K562 (cell line): ENCODE data around the gene WDR1. TPM values are rescaled to one million over a fixed set of nuclear protein-coding genes. Genes with fewer than 3 reads are reported as not detected.

Experiments
- CC2D1A ChIP-seq: fragments of 450-650 bp; IDR thresholded peaks from 2 replicates; pipeline ENCODE4 v1.6.1; 2017; ENCODE audit warnings: mild to moderate bottlenecking
- ETV1 ChIP-seq: fragments of 450-650 bp; conservative IDR thresholded peaks from 2 replicates; pipeline ENCODE4 v1.6.1; 2016; ENCODE audit warnings: missing genetic modification characterization, control low read depth, low read depth, missing compliant biosample characterization
- KDM5B ChIP-seq: fragments of 200-600 bp; sonication (generic); IDR thresholded peaks from 2 replicates; pipeline ENCODE4 v1.6.1; 2012; ENCODE audit warnings: low read depth, mild to moderate bottlenecking, moderate library complexity, low read length, control low read depth, inconsistent platforms; ENCODE audit not compliant: insufficient replicate concordance
- MED1 ChIP-seq: sonication (generic); formaldehyde crosslinking; IDR thresholded peaks from 2 replicates; pipeline ENCODE4 v1.8.1; 2023; ENCODE audit warnings: missing genetic modification reagents, borderline replicate concordance
- NCOR1 ChIP-seq: fragments of 450-650 bp; IDR thresholded peaks from 2 replicates; pipeline ENCODE4 v1.6.1; 2016; ENCODE audit warnings: mild to moderate bottlenecking, moderate library complexity
- NFIC ChIP-seq: fragments of 450-650 bp; IDR thresholded peaks from 2 replicates; pipeline ENCODE4 v1.6.1; 2017; ENCODE audit warnings: mild to moderate bottlenecking, inconsistent platforms
- NR2C1 ChIP-seq, 2 experiments: fragments of 450-650 bp; IDR thresholded peaks; 2 replicates each; pipeline ENCODE4 v1.6.1; 2017; ENCODE audit warnings: mild to moderate bottlenecking in 2 of 2, antibody characterized with exemption in 1 of 2, inconsistent platforms in 1 of 2, missing compliant biosample characterization in 1 of 2, missing genetic modification characterization in 1 of 2
- NR3C1 ChIP-seq: sonication (generic); formaldehyde crosslinking; IDR thresholded peaks from 2 replicates; pipeline ENCODE4 v1.8.1; 2022; ENCODE audit warnings: missing genetic modification reagents
- POLR2H ChIP-seq: IDR thresholded peaks from 2 replicates; pipeline ENCODE4 v1.6.1; 2016; ENCODE audit warnings: missing genetic modification characterization, low read depth, mild to moderate bottlenecking, control low read depth, missing compliant biosample characterization, moderate library complexity
- RBM22 ChIP-seq: fragments of 200-400 bp; formaldehyde crosslinking; IDR thresholded peaks from 2 replicates; pipeline ENCODE4 v1.6.1; 2018; ENCODE audit warnings: low read length, low read depth; ENCODE audit not compliant: poor library complexity, severe bottlenecking
- SMARCE1 ChIP-seq: fragments of 450-650 bp; IDR thresholded peaks from 2 replicates; pipeline ENCODE4 v1.7.1; 2016; ENCODE audit warnings: mild to moderate bottlenecking
- SREBF1 ChIP-seq: fragments of 150-350 bp; IDR thresholded peaks from 2 replicates; pipeline ENCODE4 v1.6.1; 2014; ENCODE audit warnings: antibody characterized with exemption, low read depth, low read length, borderline replicate concordance
- SRSF9 ChIP-seq: fragments of 200-400 bp; formaldehyde crosslinking; IDR thresholded peaks from 2 replicates; pipeline ENCODE4 v1.6.1; 2017; ENCODE audit warnings: low read depth, low read length, borderline replicate concordance
- TAF7 ChIP-seq: fragments of 450-650 bp; IDR thresholded peaks from 2 replicates; pipeline ENCODE4 v1.6.1; 2016; ENCODE audit warnings: missing genetic modification characterization, missing compliant biosample characterization
- TBL1XR1 ChIP-seq, 2 experiments: IDR thresholded peaks; 2 replicates each; pipeline ENCODE4 v1.6.1; 2012; ENCODE audit warnings: improper control_type of control experiment in 2 of 2, low read length in 2 of 2, mild to moderate bottlenecking in 1 of 2
- ZNF445 ChIP-seq: fragments of 250-450 bp; sonication (Bioruptor Pico); IDR thresholded peaks from 2 replicates; pipeline ENCODE4 v1.4.0; 2020; ENCODE audit warnings: low read depth, mild to moderate bottlenecking, moderate library complexity
- polyA plus RNA-seq, 8 experiments: library from polyadenylated mRNA; depleted of rRNA in 4 of 8; stranded (reverse) in 5 of 8; unstranded in 3 of 8; fragments of >200 nt; fragmentation: Nextera tagmentation in 2 of 8; fragmentation: Illumina TruSeq in 1 of 8; extraction: Ambion mirVana in 2 of 8; extraction: Trizol in 1 of 8; gene quantifications; 2 replicates each; pipeline versions ENCODE4 v1.2.1 to v1.2.3, GENCODE V29; 2011 to 2014; ENCODE audit warnings: inconsistent platforms in 1 of 8, missing spikeins in 1 of 8
- total RNA-seq, 7 experiments: library from RNA; depleted of rRNA in 6 of 7; stranded (reverse); fragments of >200 nt in 6 of 7; fragmentation: Illumina TruSeq in 2 of 7; extraction: Trizol in 2 of 7; gene quantifications; 2 replicates each; pipeline versions ENCODE4 v1.2.1 to v1.2.3, GENCODE V29; 2011 to 2021; ENCODE audit warnings: low replicate concordance in 1 of 7
- TF ChIP-seq, protein P1 (sequence below): fragments of 250-450 bp; sonication (Bioruptor Pico); IDR thresholded peaks from 2 replicates; pipeline ENCODE4 v1.5.0; 2021; ENCODE audit warnings: mild to moderate bottlenecking, moderate library complexity
- TF ChIP-seq, protein P2 (sequence below): fragments of 250-450 bp; sonication (Bioruptor Pico); IDR thresholded peaks from 2 replicates; pipeline ENCODE4 v1.5.0; 2020; ENCODE audit warnings: mild to moderate bottlenecking
- TF ChIP-seq, protein P3 (sequence below): fragments of 250-450 bp; sonication (Bioruptor Pico); IDR thresholded peaks from 2 replicates; pipeline ENCODE4 v1.4.0; 2020
- TF ChIP-seq, protein P4 (sequence below): fragments of 450-650 bp; IDR thresholded peaks from 2 replicates; pipeline ENCODE4 v1.6.1; 2014; ENCODE audit warnings: low read depth, mild to moderate bottlenecking, moderate library complexity, borderline replicate concordance

The WDR1 gene
- total and polyA plus RNA-seq, 9 of the 15 experiments (the other 6 are each of a cell fraction or from before 2014, with no cell fraction given): 16.1 to 213 (median 125) TPM

DNA sequence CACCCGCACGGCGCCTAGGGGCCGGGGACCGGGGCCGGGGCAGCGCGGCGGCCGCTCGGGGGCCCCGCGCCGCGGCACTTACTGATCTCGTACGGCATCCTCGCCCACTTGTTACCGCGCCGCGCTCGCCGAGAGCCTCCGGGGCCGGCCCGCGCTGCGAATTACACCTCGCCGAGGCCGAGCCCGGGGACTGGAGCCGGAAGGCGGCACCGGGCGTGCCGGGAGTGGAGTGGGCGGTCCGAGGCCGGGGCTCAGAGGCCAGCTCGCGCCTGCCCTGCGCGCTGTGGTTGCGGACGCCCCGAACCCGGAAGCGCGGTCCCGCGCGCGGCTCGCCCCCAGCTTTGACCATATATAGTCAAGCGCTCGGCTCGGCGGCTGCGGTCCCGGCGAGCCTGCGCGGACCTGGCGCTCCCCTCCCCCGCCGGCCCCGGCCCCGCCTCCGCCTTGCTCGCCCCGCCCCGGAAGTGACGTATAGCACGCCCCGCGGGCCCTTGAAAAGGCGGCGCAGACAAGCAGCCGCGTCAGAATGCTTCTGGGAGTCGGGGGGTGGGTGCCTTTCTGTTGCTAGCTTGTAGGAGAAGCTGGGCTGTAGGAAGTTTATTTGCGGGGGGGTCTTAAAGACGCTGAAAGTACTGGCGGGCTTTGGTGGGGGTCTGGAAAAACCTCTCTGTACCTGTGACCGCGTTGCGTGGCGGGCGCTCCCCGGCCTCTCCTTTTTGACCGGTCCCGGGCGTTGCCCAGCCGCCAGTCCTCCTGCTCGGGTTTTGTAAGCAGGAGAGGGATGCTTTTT, at the start of gene WDR1 (continued):
- TF ChIP-seq, protein P1, sequence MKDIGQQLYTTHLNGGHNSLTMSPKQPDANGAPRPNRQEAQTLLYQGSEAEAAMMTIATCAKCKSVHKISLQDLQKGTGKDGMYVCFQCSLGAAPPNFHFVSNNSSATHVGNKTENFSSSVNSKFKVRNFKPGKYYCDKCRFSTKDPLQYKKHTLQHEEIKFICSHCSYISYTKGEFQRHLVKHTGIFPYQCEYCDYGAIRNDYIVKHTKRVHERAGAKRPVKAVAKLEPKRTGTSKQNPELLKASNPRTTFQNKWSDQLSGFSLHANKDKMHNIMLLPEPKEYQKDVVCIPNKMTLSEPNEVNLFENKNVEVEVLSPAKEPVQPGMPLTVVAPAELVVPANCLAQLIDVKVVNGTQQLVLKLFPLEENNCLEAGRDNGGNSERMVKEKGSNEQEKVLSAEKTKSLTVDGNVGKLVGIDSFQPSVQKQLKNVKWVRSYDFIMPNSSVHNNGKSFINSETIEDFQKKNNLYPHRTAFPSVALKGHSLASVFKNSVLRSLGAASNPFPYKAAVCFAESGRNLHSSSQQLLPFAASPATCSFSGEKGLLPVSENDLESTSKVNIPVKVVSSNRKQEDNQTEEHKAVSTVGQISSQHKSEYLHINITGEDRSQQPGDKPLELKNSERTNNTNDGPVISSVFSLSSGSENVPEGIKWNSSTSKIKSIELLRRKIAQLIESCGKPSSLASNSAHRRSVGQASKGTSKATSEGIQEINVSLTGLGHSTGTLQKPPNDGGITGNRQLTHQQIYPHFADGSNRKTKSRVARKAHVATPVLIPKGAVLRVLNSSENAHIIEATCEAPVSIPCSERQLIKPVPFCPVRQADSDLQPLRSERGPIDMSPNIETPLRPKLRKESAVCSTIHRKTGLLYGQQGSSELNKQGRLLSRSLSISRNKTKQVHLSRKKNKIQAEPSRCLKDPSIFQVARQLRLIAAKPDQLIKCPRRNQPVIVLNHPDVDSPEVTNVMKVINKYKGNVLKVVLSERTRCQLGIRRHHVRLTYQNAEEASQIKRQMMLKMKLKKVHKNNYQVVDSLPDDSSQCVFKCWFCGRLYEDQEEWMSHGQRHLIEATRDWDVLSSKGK: peak; percentile 60; the same call in 1 of the 2 replicates
- TF ChIP-seq NFIC (peak; percentile 41; the same call in 1 of the 2 replicates), ZNF445 (peak; percentile 51; the same call in 1 of the 2 replicates), NR3C1 (no peak), TAF7 (tag) (peak; percentile 90), RBM22 (peak; percentile 97), TBL1XR1 (IDR thresholded peaks at IDR 0.05; ENCODE audit: low read length in 2 of 2) (peak in 1 of 2 experiments; percentile 61; a peak in 1 of 4 replicates), CC2D1A (no peak), MED1 (CRISPR knock-in tag) (no peak), KDM5B (peak; percentile 85), NR2C1 (IDR thresholded peaks at IDR 0.05) (no peak), NR2C1 (tag; IDR thresholded peaks at IDR 0.05) (no peak), ETV1 (tag) (0 out of 2 replicates have a peak, but pooled peaks have one; percentile 4), NCOR1 (peak; percentile 54), SREBF1 (no peak), SRSF9 (no peak), POLR2H (tag) (peak; percentile 98), SMARCE1 (0 out of 2 replicates have a peak, but pooled peaks have one; percentile 26)
- TF ChIP-seq, protein P2, sequence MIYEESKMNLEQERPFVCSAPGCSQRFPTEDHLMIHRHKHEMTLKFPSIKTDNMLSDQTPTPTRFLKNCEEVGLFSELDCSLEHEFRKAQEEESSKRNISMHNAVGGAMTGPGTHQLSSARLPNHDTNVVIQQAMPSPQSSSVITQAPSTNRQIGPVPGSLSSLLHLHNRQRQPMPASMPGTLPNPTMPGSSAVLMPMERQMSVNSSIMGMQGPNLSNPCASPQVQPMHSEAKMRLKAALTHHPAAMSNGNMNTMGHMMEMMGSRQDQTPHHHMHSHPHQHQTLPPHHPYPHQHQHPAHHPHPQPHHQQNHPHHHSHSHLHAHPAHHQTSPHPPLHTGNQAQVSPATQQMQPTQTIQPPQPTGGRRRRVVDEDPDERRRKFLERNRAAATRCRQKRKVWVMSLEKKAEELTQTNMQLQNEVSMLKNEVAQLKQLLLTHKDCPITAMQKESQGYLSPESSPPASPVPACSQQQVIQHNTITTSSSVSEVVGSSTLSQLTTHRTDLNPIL (CRISPR knock-in tag): 0 out of 2 replicates have a peak, but pooled peaks have one; percentile 57
- TF ChIP-seq, protein P3, sequence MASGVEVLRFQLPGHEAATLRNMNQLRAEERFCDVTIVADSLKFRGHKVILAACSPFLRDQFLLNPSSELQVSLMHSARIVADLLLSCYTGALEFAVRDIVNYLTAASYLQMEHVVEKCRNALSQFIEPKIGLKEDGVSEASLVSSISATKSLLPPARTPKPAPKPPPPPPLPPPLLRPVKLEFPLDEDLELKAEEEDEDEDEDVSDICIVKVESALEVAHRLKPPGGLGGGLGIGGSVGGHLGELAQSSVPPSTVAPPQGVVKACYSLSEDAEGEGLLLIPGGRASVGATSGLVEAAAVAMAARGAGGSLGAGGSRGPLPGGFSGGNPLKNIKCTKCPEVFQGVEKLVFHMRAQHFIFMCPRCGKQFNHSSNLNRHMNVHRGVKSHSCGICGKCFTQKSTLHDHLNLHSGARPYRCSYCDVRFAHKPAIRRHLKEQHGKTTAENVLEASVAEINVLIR (CRISPR knock-in tag): peak; percentile 71
- TF ChIP-seq, protein P4, sequence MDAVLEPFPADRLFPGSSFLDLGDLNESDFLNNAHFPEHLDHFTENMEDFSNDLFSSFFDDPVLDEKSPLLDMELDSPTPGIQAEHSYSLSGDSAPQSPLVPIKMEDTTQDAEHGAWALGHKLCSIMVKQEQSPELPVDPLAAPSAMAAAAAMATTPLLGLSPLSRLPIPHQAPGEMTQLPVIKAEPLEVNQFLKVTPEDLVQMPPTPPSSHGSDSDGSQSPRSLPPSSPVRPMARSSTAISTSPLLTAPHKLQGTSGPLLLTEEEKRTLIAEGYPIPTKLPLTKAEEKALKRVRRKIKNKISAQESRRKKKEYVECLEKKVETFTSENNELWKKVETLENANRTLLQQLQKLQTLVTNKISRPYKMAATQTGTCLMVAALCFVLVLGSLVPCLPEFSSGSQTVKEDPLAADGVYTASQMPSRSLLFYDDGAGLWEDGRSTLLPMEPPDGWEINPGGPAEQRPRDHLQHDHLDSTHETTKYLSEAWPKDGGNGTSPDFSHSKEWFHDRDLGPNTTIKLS: peak; percentile 42; the same call in 1 of the 2 replicates
